ENCODE data around the gene POFUT2.
"Not testable (repeated sequence)": the region's sequence is repeated elsewhere in the genome, so short reads cannot be mapped to it uniquely, and the experiment has no call there.

POFUT2 gene

GRCh38 chr21:45309069-45309986 lies 21.6 kb upstream of the POFUT2 start:
- no peak for FAIRE-seq

GRCh38 chr21:45308194-45309068 lies 20.7 kb upstream of the POFUT2 start:
- FAIRE-seq, result no peak

- FAIRE-seq, result not testable (repeated sequence)
These were observed 20.0 kb upstream of the POFUT2 start for GRCh38 chr21:45307597-45308158.

GRCh38 chr21:45306832-45307571 lies 19.3 kb upstream of the POFUT2 start:
- no peak for FAIRE-seq

GRCh38 chr21:45306453-45306831 lies 18.7 kb upstream of the POFUT2 start:
- FAIRE-seq, result no peak

- no peak for FAIRE-seq
These were observed 18.1 kb upstream of the POFUT2 start for GRCh38 chr21:45305836-45306235.

- FAIRE-seq, result no peak
These were observed 17.2 kb upstream of the POFUT2 start for GRCh38 chr21:45304945-45305344.

- FAIRE-seq, result no peak
These were observed 16.8 kb upstream of the POFUT2 start for GRCh38 chr21:45304476-45304830.

- no peak for FAIRE-seq
These were observed 16.2 kb upstream of the POFUT2 start for GRCh38 chr21:45303751-45304475.

GRCh38 chr21:45303091-45303615 lies 15.5 kb upstream of the POFUT2 start:
- FAIRE-seq, result no peak

- no peak for FAIRE-seq
These were observed 14.7 kb upstream of the POFUT2 start for GRCh38 chr21:45302082-45303061.

GRCh38 chr21:45301521-45302081 lies 13.9 kb upstream of the POFUT2 start:
- no peak for FAIRE-seq

- no peak for FAIRE-seq
These were observed 13.3 kb upstream of the POFUT2 start for GRCh38 chr21:45300786-45301520.

GRCh38 chr21:45299864-45300785 lies 12.4 kb upstream of the POFUT2 start:
- no peak for FAIRE-seq

- FAIRE-seq, result no peak
These were observed 11.6 kb upstream of the POFUT2 start for GRCh38 chr21:45299026-45299863.

- no peak for FAIRE-seq
These were observed 10.2 kb upstream of the POFUT2 start for GRCh38 chr21:45297869-45298268.

- no peak for FAIRE-seq
These were observed 9.6 kb upstream of the POFUT2 start for GRCh38 chr21:45297329-45297728.
